HEK293 (cell line): ENCODE results near the gene PGBD2.
"Not testable (repeated sequence)": the region's sequence is repeated elsewhere in the genome, so short reads cannot be mapped to it uniquely, and the experiment has no call there.

Experiments used
- CTCF ChIA-PET: fragments of 350-600 bp; formaldehyde crosslinking; extraction: SDS; loops from one replicate; lab custom pipeline; 2021; ENCODE audit warnings: antibody characterized with exemption; lab: Yijun Ruan, JAX
- POLR2A ChIA-PET: fragments of 300-600 bp; formaldehyde crosslinking; extraction: SDS; loops from one replicate; lab custom pipeline; 2020; ENCODE audit warnings: antibody characterized with exemption, inconsistent platforms; lab: Yijun Ruan, JAX
- H3K27ac ChIP-seq: fragments of 200-500 bp; sonication (Bioruptor generic); 2 replicates; pipeline ENCODE4 v1.5.1; 2014; ENCODE audit warnings: low read depth, low read length, control low read depth, inconsistent platforms; ENCODE audit errors: extremely low read depth
- H3K36me3 ChIP-seq, 2 experiments: fragments of 200-500 bp in 1 of 2; sonication (Bioruptor generic) in 1 of 2; 1 replicate in 1 of 2; 2 replicates in 1 of 2; pipeline ENCODE4 v1.5.1; 2014 to 2017; ENCODE audit warnings: inconsistent platforms in 2 of 2, low read length in 2 of 2; ENCODE audit not compliant: control insufficient read depth in 2 of 2, insufficient read depth in 1 of 2
- H3K4me1 ChIP-seq: fragments of 200-500 bp; sonication (Bioruptor generic); 2 replicates; pipeline ENCODE4 v1.5.1; 2014; ENCODE audit warnings: mild to moderate bottlenecking, low read length, inconsistent platforms; ENCODE audit not compliant: control insufficient read depth, insufficient read depth
- H3K4me3 ChIP-seq: 2 replicates; pipeline ENCODE4 v1.5.1; 2011; ENCODE audit warnings: low read depth, mild to moderate bottlenecking, control low read depth, low read length, moderate library complexity
- H3K9me3 ChIP-seq: fragments of 200-500 bp; sonication (Bioruptor generic); 2 replicates; pipeline ENCODE4 v1.5.1; 2014; ENCODE audit warnings: low read depth, low read length, inconsistent platforms; ENCODE audit not compliant: control insufficient read depth, insufficient read depth
- ATF2 ChIP-seq: fragments of 450-650 bp; formaldehyde crosslinking; IDR thresholded peaks from 2 replicates; pipeline ENCODE4 v1.5.1; 2016; ENCODE audit warnings: missing biosample characterization, missing genetic modification characterization, low read depth
- GFI1B ChIP-seq: fragments of 450-650 bp; formaldehyde crosslinking; IDR thresholded peaks from 2 replicates; pipeline ENCODE4 v1.5.1; 2016; ENCODE audit warnings: missing biosample characterization, missing genetic modification characterization
- KLF16 ChIP-seq: fragments of 450-650 bp; formaldehyde crosslinking; IDR thresholded peaks from 2 replicates; pipeline ENCODE4 v1.5.1; 2017; ENCODE audit warnings: missing biosample characterization, missing genetic modification characterization
- OVOL3 ChIP-seq: fragments of 450-650 bp; formaldehyde crosslinking; IDR thresholded peaks from 2 replicates; pipeline ENCODE4 v1.5.1; 2016; ENCODE audit warnings: missing biosample characterization, missing genetic modification characterization
- SP3 ChIP-seq: fragments of 450-650 bp; formaldehyde crosslinking; IDR thresholded peaks from 2 replicates; pipeline ENCODE4 v1.5.1; 2016; ENCODE audit warnings: missing biosample characterization, missing genetic modification characterization
- ZBTB17 ChIP-seq: fragments of 450-650 bp; formaldehyde crosslinking; IDR thresholded peaks from 2 replicates; pipeline ENCODE4 v1.5.1; 2016; ENCODE audit warnings: missing biosample characterization, missing genetic modification characterization
- ZBTB21 ChIP-seq: fragments of 450-650 bp; formaldehyde crosslinking; IDR thresholded peaks from 2 replicates; pipeline ENCODE4 v1.5.1; 2017; ENCODE audit warnings: missing biosample characterization, missing genetic modification characterization
- ZFP37 ChIP-seq: fragments of 450-650 bp; formaldehyde crosslinking; IDR thresholded peaks from 2 replicates; pipeline ENCODE4 v1.5.1; 2016; ENCODE audit warnings: missing biosample characterization, missing genetic modification characterization
- ZFP41 ChIP-seq: fragments of 450-650 bp; formaldehyde crosslinking; IDR thresholded peaks from 2 replicates; pipeline ENCODE4 v1.5.1; 2016; ENCODE audit warnings: missing biosample characterization, missing genetic modification characterization, borderline replicate concordance
- ZNF10 ChIP-seq: fragments of 450-650 bp; formaldehyde crosslinking; IDR thresholded peaks from 2 replicates; pipeline ENCODE4 v1.5.1; 2017; ENCODE audit warnings: missing biosample characterization, missing genetic modification characterization
- ZNF146 ChIP-seq: fragments of 450-650 bp; formaldehyde crosslinking; IDR thresholded peaks from 2 replicates; pipeline ENCODE4 v1.5.1; 2016; ENCODE audit warnings: missing biosample characterization, missing genetic modification characterization
- ZNF175 ChIP-seq: fragments of 450-650 bp; formaldehyde crosslinking; IDR thresholded peaks from 2 replicates; pipeline ENCODE4 v1.5.1; 2016; ENCODE audit warnings: missing biosample characterization, missing genetic modification characterization
- ZNF248 ChIP-seq: fragments of 450-650 bp; formaldehyde crosslinking; IDR thresholded peaks from 2 replicates; pipeline ENCODE4 v1.5.1; 2017; ENCODE audit warnings: missing biosample characterization, missing genetic modification characterization
- ZNF26 ChIP-seq: fragments of 450-650 bp; formaldehyde crosslinking; IDR thresholded peaks from 2 replicates; pipeline ENCODE4 v1.5.1; 2016; ENCODE audit warnings: missing biosample characterization, missing genetic modification characterization
- ZNF266 ChIP-seq: fragments of 450-650 bp; formaldehyde crosslinking; IDR thresholded peaks from 2 replicates; pipeline ENCODE4 v1.5.1; 2016; ENCODE audit warnings: missing biosample characterization, missing genetic modification characterization, low read depth
- ZNF366 ChIP-seq: fragments of 450-650 bp; formaldehyde crosslinking; conservative IDR thresholded peaks from 2 replicates; pipeline ENCODE4 v1.5.1; 2016; ENCODE audit warnings: missing biosample characterization, missing genetic modification characterization
- ZNF416 ChIP-seq: fragments of 450-650 bp; formaldehyde crosslinking; IDR thresholded peaks from 2 replicates; pipeline ENCODE4 v1.5.1; 2016; ENCODE audit warnings: missing biosample characterization, missing genetic modification characterization
- ZNF426 ChIP-seq: fragments of 450-650 bp; formaldehyde crosslinking; IDR thresholded peaks from 2 replicates; pipeline ENCODE4 v1.5.1; 2017; ENCODE audit warnings: missing biosample characterization, missing genetic modification characterization, mild to moderate bottlenecking, inconsistent platforms, moderate library complexity
- ZNF433 ChIP-seq: fragments of 450-650 bp; formaldehyde crosslinking; IDR thresholded peaks from 2 replicates; pipeline ENCODE4 v1.5.1; 2016; ENCODE audit warnings: missing biosample characterization, missing genetic modification characterization, low read depth
- ZNF555 ChIP-seq: fragments of 450-650 bp; formaldehyde crosslinking; conservative IDR thresholded peaks from 2 replicates; pipeline ENCODE4 v1.5.1; 2017; ENCODE audit warnings: missing biosample characterization, mild to moderate bottlenecking, missing genetic modification characterization, inconsistent platforms
- ZNF571 ChIP-seq: fragments of 450-650 bp; formaldehyde crosslinking; IDR thresholded peaks from 2 replicates; pipeline ENCODE4 v1.5.0; 2017; ENCODE audit warnings: missing biosample characterization, missing genetic modification characterization
- ZNF654 ChIP-seq: fragments of 450-650 bp; formaldehyde crosslinking; IDR thresholded peaks from 2 replicates; pipeline ENCODE4 v1.5.1; 2016; ENCODE audit warnings: low read depth, missing biosample characterization, missing genetic modification characterization
- ZNF677 ChIP-seq: fragments of 450-650 bp; IDR thresholded peaks from 2 replicates; pipeline ENCODE4 v1.5.0; 2018; ENCODE audit warnings: missing biosample characterization, mild to moderate bottlenecking, missing genetic modification characterization, moderate library complexity
- ZNF837 ChIP-seq: fragments of 450-650 bp; formaldehyde crosslinking; IDR thresholded peaks from 2 replicates; pipeline ENCODE4 v1.5.1; 2016; ENCODE audit warnings: missing biosample characterization, missing genetic modification characterization

Gene PGBD2

DNA sequence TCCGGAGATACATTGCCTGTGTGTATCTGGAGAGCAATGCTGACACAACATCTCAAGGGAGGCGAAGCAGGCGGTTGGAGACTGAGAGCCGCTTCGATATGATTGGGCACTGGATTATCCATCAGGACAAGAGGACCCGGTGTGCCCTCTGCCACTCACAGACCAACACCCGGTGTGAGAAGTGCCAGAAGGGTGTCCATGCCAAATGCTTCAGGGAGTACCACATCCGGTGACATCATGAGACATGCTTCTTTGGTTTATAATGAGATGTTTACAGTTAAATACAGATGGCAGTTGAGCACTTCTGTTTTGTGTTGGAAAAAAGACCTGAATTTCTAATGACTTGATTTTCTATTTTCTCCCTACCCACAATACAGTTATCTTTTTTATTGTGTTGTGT is 12.1 kb downstream of the PGBD2 start:
- H3K4me1 ChIP-seq: no peaks in the 10 kb centered on the region
- H3K4me3 ChIP-seq: no peak overlapping the region
- TF ChIP-seq ZFP37 (tag by site-specific recombination) (no peak), ZNF248 (no peak), ZNF555 (no peak), ZBTB21 (no peak), ZNF426 (tag by site-specific recombination) (no peak), ZBTB17 (no peak), ZNF571 (tag by site-specific recombination) (no peak), ZNF146 (tag by site-specific recombination) (no peak), ATF2 (no peak), SP3 (tag by site-specific recombination) (no peak)
- TF ChIP-seq, all 188 proteins: peak for 0
- ChIA-PET CTCF (no interaction called here), POLR2A (no interaction called here)
- Histone ChIP-seq H3K36me3 (peaks cover 0 to 29% of the 10 kb centered on the region in 2 experiments; a peak in 1 of 3 replicates), H3K9me3 (no peaks in the 10 kb centered on the region), H3K27ac (no peak overlapping the region)

DNA sequence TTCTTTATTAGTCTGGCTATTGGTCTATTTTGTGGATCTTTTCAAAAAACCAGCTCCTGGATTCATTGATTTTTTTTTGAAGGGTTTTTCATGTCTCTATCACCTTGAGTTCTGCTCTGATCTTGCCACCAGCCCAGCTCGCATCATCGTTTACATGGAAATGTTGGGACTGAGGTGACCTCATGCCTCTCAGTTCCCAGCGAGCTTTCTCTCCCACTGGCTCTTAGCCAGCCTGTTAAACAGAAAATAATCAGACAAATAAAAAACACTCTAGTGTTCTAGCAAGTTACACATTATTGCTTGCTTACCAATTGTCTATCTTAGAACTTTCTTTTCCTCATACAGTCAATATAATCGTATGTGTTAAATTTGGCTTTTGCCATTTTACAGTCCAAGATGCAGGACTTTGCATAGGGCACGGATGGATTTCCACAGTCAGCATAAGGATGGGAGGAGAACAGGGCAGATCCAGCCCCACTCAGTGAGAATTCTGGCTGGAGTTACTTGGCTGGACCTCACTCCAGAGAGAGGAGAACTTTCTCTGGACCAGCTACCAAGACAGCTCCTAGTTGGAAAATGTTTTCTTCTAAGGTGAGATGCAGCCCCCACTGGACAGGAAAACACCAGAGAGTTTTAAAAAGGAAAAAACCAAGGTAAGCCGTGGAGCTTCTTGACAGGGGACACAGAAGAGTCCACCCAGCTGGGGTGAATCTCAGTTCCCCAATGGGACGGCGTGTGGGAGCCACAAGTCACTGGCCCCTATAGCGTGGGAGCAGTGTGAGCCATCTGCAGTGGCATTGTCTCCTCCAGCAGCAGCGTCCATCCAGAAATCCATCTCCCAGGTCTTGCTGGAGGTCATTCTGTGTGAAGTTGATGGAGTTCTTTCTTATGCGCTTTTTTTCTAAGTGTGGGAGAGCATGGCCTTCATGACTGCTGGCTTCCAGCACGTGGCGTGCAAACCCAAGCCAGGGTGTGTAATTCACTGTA is 17.6 kb downstream of the PGBD2 start:
- CTCF ChIA-PET: interaction anchor here (0.6 to 1.1 kb wide), 4 partner anchors 15 to 42 kb away, joined by 3 to 4 read pairs (median 3); no protein-coding TSS in a partner anchor
- no peaks in the 10 kb centered on the region for H3K36me3 ChIP-seq

DNA sequence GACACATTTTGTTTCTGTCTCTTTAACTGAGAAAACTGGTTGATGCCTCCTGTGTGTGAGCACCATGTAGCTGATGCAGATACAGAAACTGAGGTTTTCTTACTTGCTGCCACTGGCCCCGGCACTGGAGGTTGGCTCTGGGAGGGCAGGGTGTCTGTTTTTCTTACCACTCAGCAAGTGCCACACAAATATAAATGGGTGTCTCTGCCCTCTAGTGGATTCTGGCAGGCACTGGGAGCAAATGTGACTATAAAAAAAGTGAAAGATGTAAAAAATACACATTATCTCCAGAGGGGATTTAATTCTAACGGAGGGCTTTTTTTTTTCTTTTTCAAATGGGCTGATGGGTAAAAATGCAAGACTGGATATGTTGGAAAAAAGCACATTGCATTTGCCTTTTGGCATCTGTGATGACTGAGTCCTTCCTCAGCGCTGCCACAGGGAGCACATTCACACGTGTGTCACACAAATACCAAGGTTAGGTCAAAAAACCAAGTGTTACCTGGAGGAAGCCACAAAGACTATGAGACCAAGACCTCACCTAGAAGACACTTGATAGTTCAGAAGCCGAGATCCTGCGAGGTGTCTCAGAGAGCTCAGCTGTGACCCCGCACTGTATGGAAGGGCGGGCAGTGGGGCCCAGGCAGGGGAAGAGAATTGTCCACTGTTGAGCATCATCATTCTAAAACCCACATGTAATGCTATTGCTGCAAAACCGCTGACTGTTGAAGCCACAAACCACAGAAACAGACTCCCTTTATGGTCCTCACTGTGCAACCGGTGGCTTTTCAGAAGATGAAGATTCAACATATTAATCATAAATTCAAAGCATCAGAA is 18.9 kb downstream of the PGBD2 start:
- Histone ChIP-seq H3K36me3 (no peaks in the 10 kb centered on the region), H3K27ac (no peak overlapping the region), H3K9me3 (no peaks in the 10 kb centered on the region), H3K4me1 (no peaks in the 10 kb centered on the region), H3K4me3 (no peak overlapping the region)
- ChIA-PET CTCF (interaction anchor here (1.1 kb wide), 1 partner anchor 44 kb away, joined by 3 read pairs; no protein-coding TSS in a partner anchor), POLR2A (no interaction called here)
- TF ChIP-seq KLF16 (tag by site-specific recombination) (no peak), ZNF10 (tag by site-specific recombination) (no peak), ZNF654 (tag by site-specific recombination) (peak; percentile 32; the same call in 1 of the 2 replicates), ZNF266 (no peak), OVOL3 (tag by site-specific recombination) (no peak), ZNF175 (no peak), ZNF366 (no peak), ZFP41 (tag by site-specific recombination) (no peak)

More for the DNA sequence above, 17.6 kb downstream of the PGBD2 start:
- POLR2A ChIA-PET: no interaction called here
- Histone ChIP-seq H3K9me3 (no peaks in the 10 kb centered on the region), H3K4me3 (no peak overlapping the region), H3K27ac (no peak overlapping the region), H3K4me1 (no peaks in the 10 kb centered on the region)
- TF ChIP-seq ZNF433 (tag by site-specific recombination): no peak
- TF ChIP-seq GFI1B (tag by site-specific recombination): no peak
- TF ChIP-seq ZNF677 (tag by site-specific recombination): no peak
- TF ChIP-seq ZNF571 (tag by site-specific recombination): no peak
- no peak for TF ChIP-seq ZNF416 (tag by site-specific recombination)
- no peak for TF ChIP-seq ZNF26 (tag by site-specific recombination)
- TF ChIP-seq ZNF837: no peak

DNA sequence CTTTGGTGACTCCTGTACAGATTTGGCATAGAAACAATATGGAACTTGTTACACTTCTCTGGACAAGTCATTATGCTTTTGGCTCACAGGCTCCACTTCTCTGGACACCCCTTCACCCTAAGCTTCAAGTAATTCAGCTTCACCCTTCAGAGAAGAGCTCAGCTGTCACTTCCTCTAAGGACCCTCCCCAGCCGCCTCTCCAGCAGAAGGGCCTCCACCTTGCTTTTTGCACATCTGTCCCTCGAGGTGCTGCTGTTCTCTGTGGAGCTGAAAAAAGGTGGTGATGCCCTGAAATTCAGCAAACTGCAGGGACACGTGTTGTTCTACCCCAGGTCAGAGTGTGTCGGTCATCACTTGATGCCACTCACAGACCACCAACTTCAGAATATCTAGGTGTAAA is 19.8 kb downstream of the PGBD2 start:
- POLR2A ChIA-PET, H3K36me3 ChIP-seq, CTCF ChIA-PET, H3K4me1 ChIP-seq, H3K27ac ChIP-seq, H3K9me3 ChIP-seq, H3K4me3 ChIP-seq: not testable (repeated sequence)
